GM18907 (cell line): ENCODE measurements around the gene DLL1.
"Not testable (repeated sequence)": the region's sequence is repeated elsewhere in the genome, so short reads cannot be mapped to it uniquely, and the experiment has no call there.

ENCODE experiments used
- ATAC-seq: cut with Tn5 transposase; IDR thresholded peaks from one replicate; pipeline ENCODE4 v1.9.1; 2021; ENCODE audit warnings: mild to moderate bottlenecking, moderate library complexity; ENCODE audit not compliant: unreplicated experiment

Gene DLL1, protein sequence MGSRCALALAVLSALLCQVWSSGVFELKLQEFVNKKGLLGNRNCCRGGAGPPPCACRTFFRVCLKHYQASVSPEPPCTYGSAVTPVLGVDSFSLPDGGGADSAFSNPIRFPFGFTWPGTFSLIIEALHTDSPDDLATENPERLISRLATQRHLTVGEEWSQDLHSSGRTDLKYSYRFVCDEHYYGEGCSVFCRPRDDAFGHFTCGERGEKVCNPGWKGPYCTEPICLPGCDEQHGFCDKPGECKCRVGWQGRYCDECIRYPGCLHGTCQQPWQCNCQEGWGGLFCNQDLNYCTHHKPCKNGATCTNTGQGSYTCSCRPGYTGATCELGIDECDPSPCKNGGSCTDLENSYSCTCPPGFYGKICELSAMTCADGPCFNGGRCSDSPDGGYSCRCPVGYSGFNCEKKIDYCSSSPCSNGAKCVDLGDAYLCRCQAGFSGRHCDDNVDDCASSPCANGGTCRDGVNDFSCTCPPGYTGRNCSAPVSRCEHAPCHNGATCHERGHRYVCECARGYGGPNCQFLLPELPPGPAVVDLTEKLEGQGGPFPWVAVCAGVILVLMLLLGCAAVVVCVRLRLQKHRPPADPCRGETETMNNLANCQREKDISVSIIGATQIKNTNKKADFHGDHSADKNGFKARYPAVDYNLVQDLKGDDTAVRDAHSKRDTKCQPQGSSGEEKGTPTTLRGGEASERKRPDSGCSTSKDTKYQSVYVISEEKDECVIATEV

DNA sequence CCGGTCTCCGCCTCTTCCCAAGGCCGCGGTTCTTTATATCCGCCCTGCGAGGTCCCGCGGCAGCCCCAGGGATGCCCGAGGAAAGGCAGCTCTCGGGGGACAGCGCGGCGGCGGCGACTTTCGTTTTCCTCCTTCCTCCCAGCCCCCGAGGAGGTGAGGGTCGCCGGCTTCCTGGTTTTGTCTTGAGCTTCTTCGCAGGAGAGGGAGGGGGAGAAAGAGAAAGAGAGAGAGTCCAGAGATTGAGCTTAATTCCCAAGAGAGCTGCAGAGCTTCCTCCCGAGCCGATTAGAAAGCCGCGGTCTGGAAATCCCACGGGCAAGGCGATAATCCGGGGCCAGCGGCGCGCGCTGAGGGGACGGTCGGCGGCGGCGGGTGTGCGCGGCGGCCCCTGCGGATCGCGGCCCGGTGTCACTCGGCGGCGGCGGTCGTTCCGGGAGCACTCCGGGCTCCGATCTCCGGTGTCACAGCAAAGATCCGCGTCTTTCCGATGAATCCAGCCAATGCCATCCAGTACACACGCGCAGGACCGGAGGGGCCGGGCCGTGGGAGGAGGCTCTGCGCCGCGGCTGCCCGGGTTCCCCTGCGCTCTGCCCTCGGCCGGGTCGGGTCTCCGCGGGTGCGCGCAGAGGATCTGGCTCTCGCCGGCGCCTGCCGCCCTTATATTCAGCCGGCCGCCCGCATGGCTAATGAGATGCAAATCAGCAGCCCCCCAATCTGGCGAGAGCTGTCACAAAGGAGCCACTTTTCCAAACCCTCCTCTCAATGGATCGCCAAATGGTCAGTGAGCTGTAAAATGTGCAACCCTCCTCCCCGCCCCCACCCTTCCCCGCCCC lies at the start of gene DLL1:
TSS of gene DLL1 (minus strand) at position 783 of the 833 bp plus-strand sequence. CDS start 939 bp downstream, outside the sequence.
- no peak for ATAC-seq

DNA sequence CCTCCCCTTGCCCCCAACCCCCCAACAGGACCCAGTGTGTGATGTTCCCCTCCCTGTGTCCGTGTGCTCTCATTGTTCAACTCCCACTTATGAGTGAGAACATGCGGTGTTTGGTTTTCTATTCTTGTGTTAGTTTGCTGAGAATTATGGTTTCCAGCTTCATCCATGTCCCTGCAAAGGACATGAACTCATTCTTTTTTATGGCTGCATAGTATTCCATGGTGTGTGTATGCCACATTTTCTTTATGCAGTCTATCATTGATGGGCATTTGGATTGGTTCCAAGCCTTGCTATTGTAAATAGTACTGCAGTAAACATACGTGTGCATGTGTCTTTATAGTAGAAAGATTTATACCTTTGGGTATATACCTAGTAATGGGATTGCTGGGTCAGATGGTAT lies 44.3 kb upstream of the DLL1 start:
- not testable (repeated sequence) for ATAC-seq

DNA sequence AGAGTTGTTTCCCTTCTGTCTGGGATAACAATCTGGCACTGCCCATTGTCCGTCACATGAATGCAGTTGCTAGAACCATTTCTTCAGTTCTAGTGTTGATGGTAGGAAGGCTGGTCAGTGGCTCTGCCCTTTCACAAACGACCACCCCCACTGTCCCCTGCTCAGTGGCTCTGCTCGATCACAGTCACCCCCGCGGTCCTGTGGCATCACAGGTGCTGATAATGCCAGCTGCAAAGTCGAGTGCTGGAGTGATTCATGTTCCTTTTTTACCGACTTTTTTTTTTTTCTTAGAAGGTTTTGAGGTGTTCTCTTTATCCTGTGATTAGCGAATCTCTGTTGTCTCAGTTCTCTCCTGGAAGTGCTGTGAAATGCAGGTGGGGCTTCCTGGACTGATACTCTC lies 38.4 kb upstream of the DLL1 start:
- no peak for ATAC-seq

DNA sequence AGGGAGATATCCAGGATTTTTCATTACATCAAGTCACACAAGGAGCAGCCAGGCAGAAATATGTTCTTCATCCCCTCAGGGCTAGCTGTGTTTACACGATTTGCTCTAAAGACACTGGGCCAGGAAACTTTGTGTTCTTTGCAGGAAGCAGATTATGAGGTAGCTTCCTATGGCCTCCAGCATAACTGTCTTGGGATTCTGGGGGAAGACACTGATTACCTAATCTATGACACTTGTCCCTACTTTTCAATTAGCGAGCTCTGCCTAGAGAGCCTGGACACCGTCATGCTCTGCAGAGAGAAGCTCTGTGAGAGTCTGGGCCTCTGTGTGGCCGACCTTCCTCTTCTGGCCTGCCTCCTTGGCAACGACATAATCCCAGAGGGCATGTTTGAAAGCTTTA lies 26.8 kb upstream of the DLL1 start:
- no peak for ATAC-seq

DNA sequence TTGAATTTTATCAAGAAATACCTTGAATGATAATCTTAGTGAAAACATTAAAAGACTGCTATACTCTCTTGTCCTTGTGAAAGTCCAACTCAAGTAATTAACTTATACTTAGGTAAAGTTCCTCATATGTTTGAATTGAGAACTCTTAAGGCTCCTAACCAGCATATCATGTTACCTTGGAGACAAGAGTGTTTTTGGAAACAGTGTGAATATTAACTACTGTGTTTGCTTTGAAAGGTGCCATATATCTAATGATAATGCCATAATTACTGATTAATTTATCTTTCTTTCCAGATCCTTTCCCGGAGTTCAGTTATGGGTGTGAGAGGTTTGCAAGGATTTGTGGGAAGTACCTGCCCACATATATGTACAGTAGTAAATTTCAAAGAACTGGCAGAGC lies 26.2 kb upstream of the DLL1 start:
- no peak for ATAC-seq

DNA sequence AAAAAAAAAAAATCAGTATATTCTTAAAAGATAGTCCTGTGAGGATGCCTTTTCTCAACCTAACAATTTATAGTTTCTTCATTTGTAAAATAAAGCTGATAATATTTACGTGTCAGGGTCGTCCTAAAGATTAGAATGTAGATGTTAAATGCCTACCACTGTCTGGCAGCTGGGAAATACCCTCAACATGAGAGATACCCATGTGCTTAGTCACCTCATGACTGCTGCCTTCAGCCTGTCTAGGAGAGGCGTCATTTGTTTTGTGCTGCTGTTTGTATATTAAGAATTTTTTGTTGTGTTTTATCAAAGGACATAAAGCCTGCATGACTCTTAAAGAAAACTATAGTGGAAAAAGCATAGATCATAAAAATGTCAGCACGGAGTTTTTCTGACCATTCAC lies 25.2 kb upstream of the DLL1 start:
- ATAC-seq = no peak

DNA sequence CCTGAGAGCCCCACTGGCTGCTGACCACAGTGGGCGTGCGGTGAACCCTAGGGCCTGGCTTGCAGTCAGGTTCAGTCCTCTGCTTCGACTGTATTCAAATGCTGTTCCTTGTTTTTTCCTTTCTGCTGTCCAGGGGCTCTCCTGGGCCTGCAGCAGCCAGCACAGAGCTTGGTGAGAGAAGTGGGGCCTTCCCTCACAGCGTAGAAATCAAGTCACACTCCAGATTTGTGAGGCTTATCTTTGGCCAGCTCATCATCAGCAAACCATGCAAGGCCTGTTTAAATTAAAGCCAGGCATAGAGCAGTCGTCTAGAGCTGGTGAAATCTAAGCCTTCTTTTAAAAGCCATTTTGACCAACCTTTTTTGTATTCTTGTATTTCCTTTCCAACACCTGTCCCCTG lies 24.1 kb upstream of the DLL1 start:
- no peak for ATAC-seq

DNA sequence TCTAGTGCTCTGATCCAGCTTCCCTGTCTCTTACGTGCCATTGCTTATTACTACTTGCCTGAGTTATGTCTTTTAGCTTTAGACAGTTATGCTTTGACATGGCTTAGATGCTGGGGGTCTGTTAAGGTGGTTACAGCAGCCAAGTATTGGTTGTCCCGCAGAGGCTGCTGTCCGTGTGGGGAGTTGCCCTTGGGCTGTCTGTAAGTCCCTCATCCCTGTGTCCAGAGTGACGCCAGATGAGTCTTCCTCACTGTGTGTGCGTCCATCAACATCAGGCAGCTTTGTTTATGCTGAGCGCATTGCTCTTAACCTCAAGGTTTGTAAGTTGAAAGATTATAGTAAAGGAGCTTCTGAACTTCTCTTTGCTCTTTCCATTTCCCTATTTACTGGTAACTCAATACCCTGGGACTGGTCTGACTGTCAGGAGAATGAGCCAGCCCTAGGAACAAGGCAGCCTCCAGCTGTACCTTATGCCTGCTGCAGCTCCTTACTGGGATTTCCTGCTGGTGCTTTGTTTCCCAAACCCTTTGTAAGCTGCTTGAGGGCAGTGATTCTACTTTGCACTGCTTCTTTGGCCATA lies 22.9 kb upstream of the DLL1 start:
- ATAC-seq = no peak

DNA sequence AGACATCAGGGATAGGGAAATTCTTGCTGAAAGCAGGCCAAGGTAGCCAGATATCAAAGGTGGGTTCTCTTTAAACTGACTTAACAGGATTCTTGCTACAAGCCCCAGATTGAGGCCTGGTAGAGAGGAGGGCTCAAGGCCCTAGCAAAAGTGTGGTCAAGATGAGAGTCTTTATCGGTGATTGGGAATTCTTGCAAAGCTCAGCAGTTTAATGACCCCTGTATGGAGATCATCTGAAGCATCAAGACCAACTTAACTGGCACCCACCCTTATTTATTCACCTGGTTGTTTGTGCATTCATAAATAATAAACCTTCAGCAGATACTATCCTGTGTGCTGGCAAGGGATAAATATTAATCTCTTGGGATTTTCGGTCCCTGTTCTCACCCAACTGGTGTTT lies 22.0 kb upstream of the DLL1 start:
- no peak for ATAC-seq

DNA sequence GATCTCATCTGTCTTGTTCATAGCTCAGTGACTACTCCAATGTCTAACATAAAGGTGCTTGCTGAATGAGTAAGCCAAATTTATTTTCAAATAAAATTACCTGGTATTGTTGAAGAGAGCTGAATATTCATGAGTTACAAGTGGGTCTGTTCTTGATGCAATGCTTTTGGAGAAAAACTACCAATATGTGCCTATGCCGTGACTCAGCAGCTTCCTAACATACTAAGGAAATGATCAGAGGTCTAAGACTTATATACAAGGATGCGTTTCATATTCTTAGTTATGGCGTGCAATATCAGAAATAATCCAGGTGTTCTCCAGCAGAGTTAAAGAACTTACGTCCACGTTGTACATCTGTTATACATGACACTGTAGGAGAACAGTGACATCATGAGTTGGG lies 20.8 kb upstream of the DLL1 start:
- no peak for ATAC-seq

DNA sequence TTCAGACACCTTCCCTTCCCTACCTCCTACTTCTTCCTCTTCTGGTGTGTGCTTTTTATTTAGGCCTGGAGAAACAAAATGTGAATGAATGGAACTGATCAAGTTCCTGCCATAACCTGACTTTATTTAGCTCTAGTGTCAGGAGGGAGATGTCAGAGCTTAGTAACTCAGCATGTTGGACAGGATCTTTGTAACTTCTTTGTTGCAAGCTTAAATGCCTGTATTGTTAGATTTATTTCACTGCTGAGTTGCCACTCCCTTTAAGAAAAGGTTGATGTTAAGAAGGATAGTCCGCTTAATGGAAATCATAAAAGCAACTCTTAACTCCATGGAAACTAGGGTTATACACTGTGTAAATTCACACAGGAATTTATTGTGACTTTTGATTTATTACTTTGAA lies 17.9 kb upstream of the DLL1 start:
- no peak for ATAC-seq

DNA sequence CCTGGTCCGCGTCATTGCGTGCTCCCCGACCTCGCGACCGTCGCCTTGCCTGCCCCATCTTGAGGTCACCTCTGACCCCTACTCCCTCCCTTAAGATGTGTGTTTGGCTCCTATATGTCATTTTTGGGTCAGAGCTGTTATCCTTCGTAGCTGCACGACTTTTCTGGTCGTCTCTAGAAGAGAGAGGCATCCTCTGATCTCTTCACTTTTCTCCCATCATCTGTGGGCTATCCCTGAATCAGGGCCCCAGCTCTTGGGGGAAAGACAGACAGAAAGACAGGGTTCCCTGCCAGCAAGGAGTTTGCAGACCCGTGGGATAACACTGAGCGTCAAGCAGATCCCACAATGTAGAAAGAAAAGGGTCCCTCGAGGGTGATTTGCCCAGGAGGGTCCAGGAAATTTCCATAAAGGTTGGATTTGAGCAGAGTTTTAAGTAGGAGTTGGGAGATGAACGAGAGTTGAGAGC lies 16.2 kb upstream of the DLL1 start:
- ATAC-seq = no peak

DNA sequence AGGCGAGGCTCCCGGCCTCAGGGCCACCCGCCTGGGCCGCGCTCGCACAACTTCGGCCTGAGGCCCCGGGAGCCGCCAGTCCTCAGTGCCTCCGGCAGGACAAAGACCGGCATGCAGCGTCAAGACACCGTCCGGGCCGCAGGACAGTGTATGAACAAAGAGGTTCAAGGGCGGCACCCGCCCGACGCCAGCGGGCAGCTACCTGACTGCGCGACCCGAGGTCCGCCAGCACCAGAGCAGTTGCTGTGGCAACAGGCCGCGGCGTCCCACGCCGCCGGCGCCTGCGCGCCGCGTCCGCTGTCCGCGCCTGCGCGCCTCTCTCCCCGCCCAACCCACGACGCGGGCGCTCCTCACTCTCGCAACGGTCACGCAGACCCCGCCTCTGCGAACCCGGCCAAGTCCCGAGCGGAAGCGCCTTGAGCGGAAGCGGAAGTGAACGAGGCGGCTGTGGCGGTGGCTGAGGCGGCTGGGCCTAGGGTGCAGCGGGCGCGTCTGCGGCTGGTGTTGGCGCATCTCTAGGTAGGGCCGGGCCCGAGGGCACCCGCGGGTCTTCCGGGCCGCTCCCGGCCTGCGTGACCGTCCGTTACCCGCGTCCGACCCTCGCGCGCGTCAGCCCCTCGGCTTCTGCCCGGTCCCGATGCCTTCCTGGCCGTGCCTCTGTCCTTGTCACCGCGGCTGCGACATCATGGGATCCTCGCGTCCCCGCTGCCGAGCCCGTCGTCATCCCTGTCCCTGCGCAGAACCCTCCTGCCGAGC lies 15.6 kb upstream of the DLL1 start, which contains the start of gene FAM120B:
TSS of gene FAM120B (plus strand) at position 435 of the 756 bp plus-strand sequence. CDS start 10,633 bp downstream, outside the sequence.
- ATAC-seq = peak; percentile 98

DNA sequence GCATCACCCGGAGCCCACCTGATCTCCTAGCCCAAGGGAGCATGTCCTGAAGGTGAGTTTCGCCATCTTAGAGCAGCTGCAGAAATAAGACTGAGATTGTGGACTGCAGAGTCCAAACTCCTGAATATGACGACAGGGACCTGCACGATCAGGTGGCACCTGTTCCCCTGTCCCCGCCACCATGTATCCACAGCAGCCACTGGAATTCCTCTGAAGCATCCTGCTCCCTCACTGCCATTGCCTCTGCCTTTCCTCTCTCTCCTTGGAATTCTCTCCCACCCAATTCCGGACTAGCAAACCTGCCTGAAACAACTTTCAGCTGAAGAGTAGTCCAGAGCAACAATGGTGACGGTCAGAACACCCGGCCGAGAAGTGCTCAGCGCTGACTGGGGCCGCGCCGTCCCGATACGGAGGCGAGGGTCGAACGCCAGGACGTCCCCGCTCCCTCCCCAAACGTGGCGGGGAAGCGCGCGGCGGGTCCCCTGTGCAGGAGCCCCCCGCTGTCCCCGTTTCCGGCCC lies 15.0 kb upstream of the DLL1 start:
- ATAC-seq = peak; percentile 23

DNA sequence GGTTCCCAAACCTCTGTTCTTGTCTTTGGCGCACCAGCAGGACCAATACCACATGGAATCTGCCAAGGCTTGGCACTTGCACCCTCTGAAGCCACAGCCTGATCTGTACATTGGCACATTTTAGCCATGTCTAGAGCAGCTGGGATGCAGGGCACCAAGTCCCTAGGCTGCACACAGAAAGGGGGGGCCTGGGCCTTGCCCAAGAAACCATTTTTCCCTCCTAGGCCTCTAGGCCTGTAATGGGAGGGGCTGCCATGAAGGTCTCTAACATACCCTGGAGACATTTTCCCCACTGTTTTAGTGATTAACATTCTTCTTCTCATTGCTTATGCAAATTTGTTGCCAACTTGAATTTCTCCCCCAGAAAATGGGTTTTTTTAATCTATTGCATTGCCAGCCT lies 10.3 kb upstream of the DLL1 start:
- no peak for ATAC-seq

DNA sequence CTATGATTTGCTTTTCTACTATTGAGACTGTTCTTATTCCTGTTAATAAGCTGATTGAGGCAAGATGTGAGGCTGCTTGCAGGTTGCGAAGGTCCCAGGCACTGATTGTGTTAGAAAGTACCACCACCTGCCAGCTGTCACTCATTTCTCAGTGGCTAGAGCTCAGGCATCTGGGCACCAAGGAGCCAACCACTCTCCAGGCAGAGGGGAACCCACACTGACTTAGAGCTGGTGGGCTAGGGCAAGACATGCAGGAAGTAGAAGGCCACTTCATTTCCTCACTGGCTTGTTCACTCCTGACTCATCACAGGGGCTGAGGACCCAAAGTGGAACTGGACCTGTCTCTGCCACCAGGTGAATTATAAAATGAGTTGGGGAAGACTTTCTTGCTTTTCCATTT lies 7.8 kb upstream of the DLL1 start:
- ATAC-seq = no peak

DNA sequence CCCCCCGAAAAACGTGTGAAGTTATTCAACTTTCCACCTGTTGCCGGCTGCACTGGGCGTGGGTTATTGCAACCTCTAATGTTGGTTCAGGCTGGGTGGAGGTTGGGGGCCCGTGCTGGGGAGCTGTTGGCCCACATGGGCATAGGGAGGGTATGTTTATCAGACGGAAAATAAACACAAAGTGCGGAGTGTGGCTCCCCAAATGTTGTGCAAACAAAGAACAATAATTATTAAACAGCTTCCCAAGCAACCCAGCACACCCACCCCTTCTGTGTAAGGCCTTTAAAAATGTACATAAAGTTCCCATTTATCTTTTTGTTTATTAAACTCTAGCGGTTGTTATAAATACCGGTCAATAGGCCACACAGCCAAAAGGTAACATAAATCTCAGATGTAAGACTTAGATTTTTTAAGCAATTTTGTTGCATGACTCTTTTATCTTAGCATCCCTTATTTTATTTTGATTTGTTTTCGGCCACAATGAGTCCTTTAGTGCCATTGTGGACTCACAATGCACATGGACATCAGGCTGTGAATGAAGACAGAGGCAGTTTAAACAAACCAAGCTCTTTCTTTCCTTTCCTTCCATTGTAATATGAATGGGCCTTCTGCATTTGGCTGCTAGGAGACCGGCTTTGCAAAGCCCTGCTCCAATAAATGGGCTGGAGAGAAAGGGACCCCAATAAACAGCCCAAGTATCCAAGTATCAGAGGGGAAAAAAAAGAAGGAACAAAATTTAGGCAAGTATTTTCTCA lies 6.9 kb upstream of the DLL1 start:
- no peak for ATAC-seq

DNA sequence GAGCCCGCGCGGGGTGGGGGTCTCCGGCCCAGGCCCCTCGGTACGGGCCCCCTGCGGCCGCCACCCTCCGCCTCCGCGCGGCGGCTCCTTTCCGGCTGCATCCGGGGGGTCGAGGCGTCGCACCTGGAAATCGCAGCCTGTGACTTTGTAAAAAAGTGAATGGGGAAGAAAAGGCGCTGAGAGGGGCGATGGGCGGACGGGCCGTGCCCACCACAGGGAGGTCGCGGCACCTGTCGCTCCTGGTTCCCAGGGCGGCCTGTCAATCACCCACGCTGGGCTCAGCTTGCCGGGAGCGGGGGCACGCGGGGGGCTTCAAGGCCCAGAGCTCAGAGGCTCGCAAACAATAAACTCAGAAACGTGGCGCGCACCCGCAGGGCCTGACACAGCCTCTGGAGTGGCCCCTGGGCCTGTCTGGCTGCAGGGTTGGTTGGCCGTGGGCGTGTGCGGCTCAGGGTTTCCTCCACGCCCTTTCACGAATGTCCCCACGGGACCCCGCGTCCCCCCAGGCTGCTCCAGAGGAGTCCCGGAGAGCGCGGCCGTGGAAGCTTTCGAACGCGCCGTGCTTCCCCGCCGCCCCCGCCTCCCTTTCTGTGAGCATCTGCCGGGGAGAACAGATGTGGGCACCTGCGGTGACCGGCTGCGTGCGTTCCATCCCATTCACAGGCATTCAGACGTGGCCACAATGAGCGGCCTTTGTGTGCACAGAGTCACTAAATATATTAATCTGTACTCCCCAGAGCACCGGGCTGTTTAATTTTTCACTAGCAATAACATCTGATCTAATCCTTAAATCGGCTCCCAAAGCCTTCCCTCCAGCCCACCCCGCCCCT lies 6.1 kb upstream of the DLL1 start:
- ATAC-seq = no peak

DNA sequence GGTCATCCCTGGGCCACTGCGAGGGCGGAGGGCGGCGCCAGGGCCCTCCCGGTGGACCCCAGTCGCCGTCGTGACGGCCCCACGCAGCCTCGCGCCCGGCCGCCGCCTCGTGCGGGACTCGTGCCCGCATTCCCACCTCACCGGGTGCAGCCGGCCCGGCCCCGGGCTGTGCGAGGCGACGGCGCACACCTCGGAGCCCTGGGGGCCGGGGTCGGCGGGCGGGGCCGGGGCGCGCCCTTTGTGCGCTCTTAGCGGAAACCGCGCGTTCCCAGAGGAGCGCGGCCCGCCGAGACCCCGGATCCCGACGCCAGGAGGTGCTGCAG lies 5.5 kb upstream of the DLL1 start:
- no peak for ATAC-seq
